EH (cell line): Measurements from ENCODE around the gene EOMES.

Source experiments
- DNase-seq: peaks from one replicate; pipeline ENCODE4 v3.0.0-alpha.2; 2015; ENCODE audit warnings: low read depth

EOMES gene

GRCh38 chr3:27680517-27681246, 41.4 kb downstream of the EOMES start:
- DNase-seq, result no peak

GRCh38 chr3:27679691-27680090, 42.4 kb downstream of the EOMES start:
- no peak for DNase-seq

GRCh38 chr3:27678234-27678633, 43.9 kb downstream of the EOMES start:
- DNase-seq, result no peak

- DNase-seq, result peak; percentile 95
Observed at GRCh38 chr3:27677565-27677964, 44.6 kb downstream of the EOMES start.

- DNase-seq, result peak; percentile 70
Observed at GRCh38 chr3:27675287-27675686, 46.8 kb downstream of the EOMES start.

- no peak for DNase-seq
Observed at GRCh38 chr3:27673701-27674100, 48.4 kb downstream of the EOMES start.

- no peak for DNase-seq
Observed at GRCh38 chr3:27671101-27671500, 51.0 kb downstream of the EOMES start.

GRCh38 chr3:27670619-27671018, 51.5 kb downstream of the EOMES start:
- DNase-seq, result no peak

- DNase-seq, result no peak
Observed at GRCh38 chr3:27669591-27669990, 52.5 kb downstream of the EOMES start.

GRCh38 chr3:27667751-27668150, 54.4 kb downstream of the EOMES start:
- no peak for DNase-seq

- peak; percentile 95 for DNase-seq
Observed at GRCh38 chr3:27666708-27667107, 55.4 kb downstream of the EOMES start.

GRCh38 chr3:27666272-27666671, 55.9 kb downstream of the EOMES start:
- DNase-seq, result no peak
